ENCODE results near the gene JPH2. TPM values are rescaled to one million over a fixed set of nuclear protein-coding genes. Genes with fewer than 3 reads are reported as not detected.

JPH2 gene
- total RNA-seq, 1 donor from 2014 or later = 86.7 TPM

DNA sequence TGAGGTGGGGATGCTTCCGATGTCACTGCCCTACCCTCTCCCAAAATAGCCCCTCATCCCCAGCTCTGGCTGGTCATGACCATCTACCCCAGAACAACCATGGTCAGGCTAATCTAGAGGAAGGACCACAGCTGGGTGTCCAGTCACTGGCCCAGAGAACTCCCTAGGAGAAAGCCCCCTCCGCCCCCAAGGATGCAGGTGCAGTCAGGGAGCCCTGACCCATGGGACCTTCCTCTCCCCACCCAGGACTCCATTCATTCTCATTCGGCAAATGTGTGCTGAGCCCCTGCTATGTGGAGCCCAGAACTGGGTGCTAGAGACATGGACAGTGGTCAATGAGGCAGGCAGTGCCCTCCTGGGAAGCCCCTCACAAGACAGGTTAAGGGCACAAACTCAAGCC is 60.5 kb downstream of the JPH2 start:
- Histone ChIP-seq H3K9me3 (no peaks in the 10 kb centered on the region), H3K4me3 (no peak overlapping the region), H3K27ac (no peak overlapping the region), H3K4me1 (peaks cover 0 to 25% of the 10 kb centered on the region in 2 donors), H3K27me3 (no peaks in the 10 kb centered on the region), H3K36me3 (no peaks in the 10 kb centered on the region)
- intact Hi-C loops (cut with DNase I) = no loop called here
- TF ChIP-seq, protein P1, sequence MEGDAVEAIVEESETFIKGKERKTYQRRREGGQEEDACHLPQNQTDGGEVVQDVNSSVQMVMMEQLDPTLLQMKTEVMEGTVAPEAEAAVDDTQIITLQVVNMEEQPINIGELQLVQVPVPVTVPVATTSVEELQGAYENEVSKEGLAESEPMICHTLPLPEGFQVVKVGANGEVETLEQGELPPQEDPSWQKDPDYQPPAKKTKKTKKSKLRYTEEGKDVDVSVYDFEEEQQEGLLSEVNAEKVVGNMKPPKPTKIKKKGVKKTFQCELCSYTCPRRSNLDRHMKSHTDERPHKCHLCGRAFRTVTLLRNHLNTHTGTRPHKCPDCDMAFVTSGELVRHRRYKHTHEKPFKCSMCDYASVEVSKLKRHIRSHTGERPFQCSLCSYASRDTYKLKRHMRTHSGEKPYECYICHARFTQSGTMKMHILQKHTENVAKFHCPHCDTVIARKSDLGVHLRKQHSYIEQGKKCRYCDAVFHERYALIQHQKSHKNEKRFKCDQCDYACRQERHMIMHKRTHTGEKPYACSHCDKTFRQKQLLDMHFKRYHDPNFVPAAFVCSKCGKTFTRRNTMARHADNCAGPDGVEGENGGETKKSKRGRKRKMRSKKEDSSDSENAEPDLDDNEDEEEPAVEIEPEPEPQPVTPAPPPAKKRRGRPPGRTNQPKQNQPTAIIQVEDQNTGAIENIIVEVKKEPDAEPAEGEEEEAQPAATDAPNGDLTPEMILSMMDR (IDR thresholded peaks at IDR 0.05) = no peak
- peak in 1 of 2 donors; percentile 31 for DNase-seq (ENCODE audit: low spot score in 2 of 2)

DNA sequence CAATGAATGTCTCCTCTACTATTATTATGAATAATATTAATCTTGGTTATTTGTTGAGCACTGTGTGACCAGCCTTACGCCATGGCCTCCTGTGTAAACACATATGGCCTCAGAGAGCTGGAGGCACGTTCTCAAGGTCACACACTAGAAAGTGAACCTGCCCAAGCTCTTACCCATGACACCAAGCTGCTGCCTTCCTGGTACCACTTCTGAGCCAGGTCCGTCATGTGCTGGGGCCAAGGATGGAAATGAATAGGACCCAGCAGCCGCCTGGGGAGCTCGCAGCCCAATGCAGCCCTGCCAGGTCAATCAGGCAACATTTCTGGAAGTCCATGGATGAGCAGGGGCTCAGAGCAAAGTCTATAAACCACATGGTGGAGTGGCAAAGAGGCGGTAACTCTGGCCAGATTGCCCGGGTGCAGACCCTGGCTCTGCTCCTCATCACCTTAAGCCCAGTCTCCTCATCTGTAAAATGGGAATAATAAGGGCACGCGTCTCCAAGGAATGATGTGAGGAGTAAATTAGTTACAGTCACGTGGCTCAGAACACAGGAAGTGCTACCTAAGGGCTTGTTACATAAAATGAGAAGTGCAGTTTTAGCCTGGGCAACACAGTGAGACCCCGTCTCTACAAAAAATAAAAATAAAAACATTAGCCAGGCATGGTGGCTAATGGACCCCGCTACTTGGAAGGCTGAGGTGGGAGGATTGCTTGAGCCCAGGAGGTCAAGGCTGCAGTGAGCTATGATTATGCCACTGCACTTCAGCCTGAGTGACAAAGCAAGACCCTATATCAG is 61.5 kb downstream of the JPH2 start:
- Histone ChIP-seq H3K9me3 (no peaks in the 10 kb centered on the region), H3K36me3 (no peaks in the 10 kb centered on the region), H3K4me3 (no peak overlapping the region), H3K27me3 (no peaks in the 10 kb centered on the region), H3K27ac (no peak overlapping the region), H3K4me1 (peaks cover 0 to 24% of the 10 kb centered on the region in 2 donors)
- intact Hi-C loops (cut with DNase I) = no loop called here
- TF ChIP-seq, protein P1 (IDR thresholded peaks at IDR 0.05) = no peak
- peak in 1 of 2 donors; percentile 27 for DNase-seq (ENCODE audit: low spot score in 2 of 2)

DNA sequence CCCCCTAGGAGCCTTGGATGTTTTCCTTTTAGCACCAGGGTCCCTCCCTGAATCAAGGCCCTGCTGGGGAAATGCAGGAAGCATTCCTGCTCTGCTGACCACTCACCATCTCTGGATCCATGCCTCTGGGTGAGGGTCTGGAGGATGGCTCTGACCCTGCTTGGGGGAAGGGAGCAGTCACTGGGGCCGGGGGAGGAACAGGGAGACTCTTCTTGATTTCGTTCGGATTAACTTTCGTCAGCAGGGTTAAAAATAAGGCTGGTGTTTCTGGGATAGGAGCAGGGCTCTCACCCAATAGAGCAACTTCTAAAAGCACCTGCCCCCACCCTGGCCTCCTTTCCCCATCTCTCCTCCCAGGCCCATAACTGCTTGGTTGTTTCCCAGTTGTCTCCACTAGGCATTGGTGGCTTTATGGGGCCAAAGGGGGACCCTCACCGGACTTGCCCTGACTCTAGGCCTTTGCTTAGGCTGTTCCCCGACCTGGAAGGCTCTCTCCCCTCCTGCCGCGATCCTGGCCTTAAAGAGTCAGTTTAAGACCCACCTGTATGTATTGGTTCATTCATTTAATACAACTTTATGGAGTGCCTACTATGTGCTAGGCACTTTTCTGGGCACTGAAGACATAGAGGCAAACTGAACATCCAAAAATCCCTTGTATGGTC is 63.0 kb downstream of the JPH2 start:
- TF ChIP-seq, protein P1 (IDR thresholded peaks at IDR 0.05) = no peak
- Histone ChIP-seq H3K27ac (no peak overlapping the region), H3K4me1 (peaks cover 0 to 13% of the 10 kb centered on the region in 2 donors), H3K36me3 (no peaks in the 10 kb centered on the region), H3K4me3 (no peak overlapping the region), H3K27me3 (no peaks in the 10 kb centered on the region), H3K9me3 (no peaks in the 10 kb centered on the region)
- DNase-seq (ENCODE audit: low spot score in 2 of 2) = peak in 1 of 2 donors; percentile 47
- intact Hi-C loops (cut with DNase I) = no loop called here

DNA sequence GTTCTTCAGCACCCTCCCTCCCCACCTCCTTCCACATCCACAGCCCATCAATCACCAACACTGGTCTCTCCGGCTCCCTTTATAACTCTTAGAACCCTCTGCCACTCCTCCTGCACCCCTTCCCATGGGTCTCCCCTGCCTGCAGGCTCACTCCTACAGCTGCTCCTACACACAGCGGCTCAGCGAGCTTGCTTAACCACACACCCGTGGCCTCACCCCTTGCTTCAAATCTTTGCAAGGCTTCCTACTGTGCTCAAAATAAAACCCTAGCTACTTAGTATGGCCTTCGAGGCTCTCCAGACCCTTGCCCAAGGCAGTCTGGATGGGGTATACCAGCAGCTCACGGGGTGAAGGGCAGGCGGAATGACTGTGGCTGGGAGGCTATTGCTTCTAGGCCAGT is 63.7 kb downstream of the JPH2 start:
- H3K36me3 ChIP-seq = peaks cover 0 to 2% of the 10 kb centered on the region in 2 donors
- peak in 1 of 2 donors; percentile 24 for DNase-seq (ENCODE audit: low spot score in 2 of 2)
- no peaks in the 10 kb centered on the region for H3K9me3 ChIP-seq
- H3K27ac ChIP-seq = no peak overlapping the region
- H3K4me1 ChIP-seq = peaks cover 0 to 13% of the 10 kb centered on the region in 2 donors
- intact Hi-C loops (cut with DNase I) = no loop called here
- no peaks in the 10 kb centered on the region for H3K27me3 ChIP-seq
- H3K4me3 ChIP-seq = no peak overlapping the region
- TF ChIP-seq, protein P1 (IDR thresholded peaks at IDR 0.05) = no peak

DNA sequence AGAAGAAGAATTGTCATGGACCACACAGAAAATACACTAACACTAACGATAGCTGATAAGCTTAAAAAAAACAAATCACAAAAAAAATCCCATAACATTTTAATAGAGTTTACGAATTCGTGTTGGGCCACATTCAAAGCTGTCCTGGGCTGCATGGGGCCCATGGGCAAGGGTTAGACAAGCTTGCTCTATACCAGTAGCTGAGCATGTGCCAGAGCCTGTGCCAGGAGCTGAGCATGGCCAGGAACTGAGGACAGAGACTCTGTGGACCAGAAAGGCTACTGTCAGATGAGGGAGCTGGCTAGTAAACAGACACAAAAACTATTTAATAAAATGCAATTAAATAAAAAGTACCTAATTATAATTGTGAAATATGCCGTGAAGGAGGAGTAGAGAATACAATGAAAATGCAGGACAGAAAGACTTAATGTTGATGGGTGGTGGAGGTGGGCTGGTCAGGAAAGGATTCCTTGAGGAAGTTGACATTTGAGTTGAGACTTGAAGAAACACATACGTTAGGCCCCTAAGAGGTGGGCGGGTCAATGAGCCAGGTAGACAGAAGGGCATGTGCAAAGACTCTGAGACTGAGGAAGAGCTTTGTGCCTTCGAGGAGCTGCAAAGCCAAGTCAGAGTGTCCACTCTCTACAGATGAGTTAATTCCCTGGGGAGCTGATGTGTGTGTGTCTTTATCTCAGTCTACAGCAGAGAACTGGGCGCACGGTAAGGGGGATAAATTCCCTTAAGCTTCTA is 66.1 kb downstream of the JPH2 start:
- TF ChIP-seq, protein P1 (IDR thresholded peaks at IDR 0.05) = no peak
- Histone ChIP-seq H3K4me3 (no peak overlapping the region), H3K9me3 (no peaks in the 10 kb centered on the region), H3K4me1 (peaks cover 0 to 15% of the 10 kb centered on the region in 2 donors), H3K27me3 (no peaks in the 10 kb centered on the region), H3K27ac (no peak overlapping the region), H3K36me3 (peaks cover 3 to 7% of the 10 kb centered on the region in 2 donors)
- intact Hi-C loops (cut with DNase I) = no loop called here
- DNase-seq (ENCODE audit: low spot score in 2 of 2) = peak in 1 of 2 donors; percentile 15
